Smooth muscle cell (in vitro differentiated cells): ENCODE results near the gene OXT. TPM values are rescaled to one million over a fixed set of nuclear protein-coding genes. Genes with fewer than 3 reads are reported as not detected.
A peak's percentile ranks its signal among the peaks of the same experiment; 100 is the strongest.

Experiments used
- DNase-seq: peaks from one replicate; lab custom pipeline; 2025; ENCODE audit not compliant: unreplicated experiment; lab: John Stamatoyannopoulos, UW
- H2AFZ ChIP-seq: fragments of 200-600 bp; sonication (generic); 2 replicates; pipeline ENCODE4 v1.6.0; 2016; ENCODE audit warnings: antibody characterized with exemption, low read depth, mild to moderate bottlenecking
- H3F3A ChIP-seq: fragments of 200-600 bp; sonication (generic); 2 replicates; pipeline ENCODE4 v1.6.0; 2017; ENCODE audit warnings: antibody characterized with exemption, low read depth
- H3K27ac ChIP-seq: fragments of 200-600 bp; sonication (generic); 2 replicates; pipeline ENCODE4 v1.5.1; 2016; ENCODE audit warnings: low read depth, mild to moderate bottlenecking
- H3K27me3 ChIP-seq: fragments of 200-600 bp; sonication (generic); 2 replicates; pipeline ENCODE4 v1.6.1; 2016; ENCODE audit warnings: low read depth, mild to moderate bottlenecking
- H3K36me3 ChIP-seq: fragments of 200-600 bp; sonication (generic); 2 replicates; pipeline ENCODE4 v1.5.1; 2016; ENCODE audit warnings: low read depth
- H3K4me1 ChIP-seq: fragments of 200-600 bp; sonication (generic); 2 replicates; pipeline ENCODE4 v1.5.1; 2016; ENCODE audit warnings: low read depth
- H3K4me2 ChIP-seq: fragments of 200-600 bp; sonication (generic); 2 replicates; pipeline ENCODE4 v1.6.0; 2016; ENCODE audit warnings: mild to moderate bottlenecking
- H3K4me3 ChIP-seq: fragments of 200-600 bp; sonication (generic); 2 replicates; pipeline ENCODE4 v1.5.1; 2016; ENCODE audit warnings: mild to moderate bottlenecking
- H3K79me2 ChIP-seq: fragments of 200-600 bp; sonication (generic); 2 replicates; pipeline ENCODE4 v1.6.0; 2016; ENCODE audit warnings: low read depth, mild to moderate bottlenecking
- H3K9ac ChIP-seq: fragments of 200-600 bp; sonication (generic); 2 replicates; pipeline ENCODE4 v1.6.0; 2016; ENCODE audit warnings: low read depth
- H3K9me3 ChIP-seq: fragments of 200-600 bp; sonication (generic); replicated peaks from 2 replicates; pipeline ENCODE4 v1.5.1; 2016; ENCODE audit warnings: low read depth
- H4K20me1 ChIP-seq: fragments of 200-600 bp; sonication (generic); 2 replicates; pipeline ENCODE4 v1.6.0; 2016; ENCODE audit warnings: low read depth
- CTCF ChIP-seq: fragments of 200-600 bp; sonication (generic); IDR thresholded peaks from 2 replicates; pipeline ENCODE4 v1.5.1; 2017; ENCODE audit warnings: borderline replicate concordance, mild to moderate bottlenecking, antibody characterized with exemption; ENCODE audit not compliant: insufficient read depth, poor library complexity, severe bottlenecking
- WGBS: methylation state at CpG from one replicate; pipeline ENCODE4 v1.1.7; 2016; ENCODE audit warnings: low lambda C conversion rate; 5-methylcytosine and 5-hydroxymethylcytosine counted together
- polyA plus RNA-seq: library from polyadenylated mRNA; unstranded; fragments of >200 nt; fragmentation: Nextera tagmentation; extraction: Ambion mirVana; gene quantifications from 2 replicates; pipeline ENCODE4 v1.2.1, GENCODE V29; 2016
- total RNA-seq: library from RNA; depleted of rRNA; stranded (reverse); fragments of >200 nt; gene quantifications from 2 replicates; pipeline ENCODE4 v1.2.3, GENCODE V29; 2014

Gene OXT
- total and polyA plus RNA-seq, 2 experiments from 2014 or later, result 2.8 TPM; not detected in 1

GRCh38 chr20:3043322-3043721, 28.1 kb upstream of the OXT start, which contains the start of gene GNRH2:
TSS of gene GNRH2 (plus strand) at chr20:3043622. CDS start at chr20:3044415, 793 bp downstream.
- Histone ChIP-seq H2AFZ (no peak within 1 kb of the TSS), H3K4me3 (no peak within 1 kb of the TSS), H3K4me2 (no peak within 1 kb of the TSS), H3K27ac (no peak within 1 kb of the TSS), H3K4me1 (no peaks in the 10 kb centered on the region), H3K9ac (no peak within 1 kb of the TSS), H3K79me2 (peaks cover 13% of the 10 kb centered on the region), H3K27me3 (no peaks in the 10 kb centered on the region), H3F3A (no peaks in the 10 kb centered on the region), H3K36me3 (no peaks in the 10 kb centered on the region), H4K20me1 (no peaks in the 10 kb centered on the region), H3K9me3 (no peaks in the 10 kb centered on the region)
- no peak for DNase-seq
- no peak for TF ChIP-seq CTCF
- 69% methylated on average over 3 of the region's 3 CpGs for WGBS

DNA sequence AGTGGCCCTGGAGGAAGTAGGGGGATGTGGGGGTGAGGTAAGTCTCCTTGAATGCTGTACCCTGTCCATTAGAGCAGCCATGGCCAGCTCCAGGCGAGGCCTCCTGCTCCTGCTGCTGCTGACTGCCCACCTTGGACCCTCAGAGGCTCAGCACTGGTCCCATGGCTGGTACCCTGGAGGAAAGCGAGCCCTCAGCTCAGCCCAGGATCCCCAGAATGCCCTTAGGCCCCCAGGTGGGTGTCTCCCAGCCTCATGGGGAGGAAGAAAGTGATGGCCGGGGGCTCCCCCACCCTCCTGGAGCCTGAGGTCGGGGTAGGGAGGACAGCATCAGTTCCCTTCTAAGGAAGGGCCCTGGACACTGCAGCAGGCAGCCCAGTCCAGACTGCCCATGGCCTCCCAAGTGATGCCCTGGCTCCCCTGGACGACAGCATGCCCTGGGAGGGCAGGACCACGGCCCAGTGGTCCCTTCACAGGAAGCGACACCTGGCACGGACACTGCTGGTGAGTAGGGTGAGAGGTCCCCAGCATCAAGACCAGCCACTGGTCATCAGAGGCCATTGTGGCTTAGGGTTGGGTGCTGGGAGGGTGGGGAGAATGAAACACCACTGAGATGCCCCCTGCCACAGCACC, 27.0 kb upstream of the OXT start:
- no peaks in the 10 kb centered on the region for H4K20me1 ChIP-seq
- H3K4me1 ChIP-seq, result no peaks in the 10 kb centered on the region
- no peaks in the 10 kb centered on the region for H3F3A ChIP-seq
- peak overlapping the region; percentile 97 for H3K4me2 ChIP-seq
- DNase-seq, result no peak
- H3K27me3 ChIP-seq, result no peaks in the 10 kb centered on the region
- peaks cover 13% of the 10 kb centered on the region for H3K79me2 ChIP-seq
- H3K9ac ChIP-seq, result no peak overlapping the region
- H2AFZ ChIP-seq, result no peak overlapping the region
- no peak overlapping the region for H3K4me3 ChIP-seq
- WGBS, result 93% methylated on average over 8 of the region's 8 CpGs
- peak overlapping the region; percentile 81 for H3K27ac ChIP-seq
- no peak for TF ChIP-seq CTCF
- H3K36me3 ChIP-seq, result no peaks in the 10 kb centered on the region
- no peaks in the 10 kb centered on the region for H3K9me3 ChIP-seq

- Histone ChIP-seq H3K79me2 (peaks cover 13% of the 10 kb centered on the region), H3K9ac (peak overlapping the region; percentile 78), H4K20me1 (no peaks in the 10 kb centered on the region), H3K36me3 (no peaks in the 10 kb centered on the region), H3K27ac (peak overlapping the region; percentile 81), H3K4me1 (no peaks in the 10 kb centered on the region), H3K4me3 (peak overlapping the region; percentile 98), H3K9me3 (no peaks in the 10 kb centered on the region), H3K27me3 (no peaks in the 10 kb centered on the region), H2AFZ (peak overlapping the region; percentile 49), H3F3A (no peaks in the 10 kb centered on the region), H3K4me2 (peak overlapping the region; percentile 97)
- WGBS, result 10% methylated on average over 10 of the region's 24 CpGs
- peak; percentile 95 for DNase-seq
- no peak for TF ChIP-seq CTCF
Observed at GRCh38 chr20:3045042-3045815, 26.2 kb upstream of the OXT start.
